Raji (cell line): ENCODE results near the gene DNAJB8.

Experiments used
- POLR2A ChIP-seq: IDR thresholded peaks from 2 replicates; pipeline ENCODE4 v1.6.1; 2011; ENCODE audit warnings: low read depth, low read length, control low read depth; ENCODE audit not compliant: insufficient read depth

The DNAJB8 gene

GRCh38 chr3:128482175-128482574 lies 15.5 kb upstream of the DNAJB8 start:
- TF ChIP-seq POLR2A = no peak

GRCh38 chr3:128481438-128481942 lies 14.8 kb upstream of the DNAJB8 start:
- TF ChIP-seq POLR2A = no peak

GRCh38 chr3:128480717-128481437 lies 14.2 kb upstream of the DNAJB8 start:
- no peak for TF ChIP-seq POLR2A

GRCh38 chr3:128480278-128480677 lies 13.6 kb upstream of the DNAJB8 start:
- TF ChIP-seq POLR2A = no peak

GRCh38 chr3:128479558-128480086 lies 12.9 kb upstream of the DNAJB8 start:
- no peak for TF ChIP-seq POLR2A

- no peak for TF ChIP-seq POLR2A
Observed at GRCh38 chr3:128478576-128479506, 12.2 kb upstream of the DNAJB8 start.

- TF ChIP-seq POLR2A = no peak
Observed at GRCh38 chr3:128476659-128477058, 10.0 kb upstream of the DNAJB8 start.

GRCh38 chr3:128475355-128475754 lies 8.7 kb upstream of the DNAJB8 start:
- TF ChIP-seq POLR2A = no peak

GRCh38 chr3:128473737-128474136 lies 7.0 kb upstream of the DNAJB8 start:
- no peak for TF ChIP-seq POLR2A

GRCh38 chr3:128473180-128473519 lies 6.5 kb upstream of the DNAJB8 start:
- TF ChIP-seq POLR2A = no peak

- no peak for TF ChIP-seq POLR2A
Observed at GRCh38 chr3:128472449-128473179, 5.9 kb upstream of the DNAJB8 start.

- no peak for TF ChIP-seq POLR2A
Observed at GRCh38 chr3:128471720-128472119, 5.0 kb upstream of the DNAJB8 start.

- no peak for TF ChIP-seq POLR2A
Observed at GRCh38 chr3:128471110-128471509, 4.4 kb upstream of the DNAJB8 start.

- no peak for TF ChIP-seq POLR2A
Observed at GRCh38 chr3:128470134-128470899, 3.6 kb upstream of the DNAJB8 start.

GRCh38 chr3:128469556-128469955 lies 2.9 kb upstream of the DNAJB8 start:
- no peak for TF ChIP-seq POLR2A
